ENCODE results near the gene STARD8. TPM values are rescaled to one million over a fixed set of nuclear protein-coding genes. Genes with fewer than 3 reads are reported as not detected.

STARD8 gene
- total and polyA plus RNA-seq, 2 donors (not counting 3 experiments of a cell fraction or from before 2014, with no cell fraction given): 6.8 to 14.8 TPM

GRCh38 chrX:68693481-68694434 is 46.3 kb downstream of the STARD8 start:
- no peaks in the 10 kb centered on the region for H3K36me3 ChIP-seq (ENCODE audit: control insufficient read depth in 2 of 2, extremely low read depth in 1 of 2, insufficient read depth in 2 of 2, low read length in 2 of 2)
- H3K27ac ChIP-seq (ENCODE audit: insufficient read depth, low read depth, low read length): peak overlapping the region; percentile 57
- peak; percentile 75 for DNase-seq (ENCODE audit: low read depth, low spot score)
- peak overlapping the region; percentile 79 for H3K9ac ChIP-seq (replicated peaks; ENCODE audit: extremely low read depth, insufficient read depth, low read length)
- peak overlapping the region; percentile 54 to 73 (median 72) for H3K4me3 ChIP-seq (replicated peaks in 1 of 3; ENCODE audit: insufficient read depth in 1 of 3, low read depth in 1 of 3, low read length in 3 of 3)
- H3K4me2 ChIP-seq (ENCODE audit: insufficient read depth, low read length): peak overlapping the region; percentile 86
- CTCF ChIA-PET: interaction anchor here (1.0 to 1.1 kb wide), 3 partner anchors 17 to 511 kb away, joined by 3 to 6 read pairs (median 3); no protein-coding TSS in a partner anchor
- peaks cover 61% of the 10 kb centered on the region for H3K4me1 ChIP-seq (ENCODE audit: control insufficient read depth, extremely low read depth, insufficient read depth, low read length)
- no peak for TF ChIP-seq GATA2 (IDR thresholded peaks at IDR 0.05; ENCODE audit: insufficient read depth, insufficient read length, low read depth, low read length)
- peak; percentile 67 for TF ChIP-seq POLR2A (IDR thresholded peaks at IDR 0.05; ENCODE audit: low read depth, low read length)
- TF ChIP-seq EZH2 (IDR thresholded peaks at IDR 0.05; ENCODE audit: borderline replicate concordance, low read depth, low read length, severe bottlenecking): no peak
- peak; percentile 52 for TF ChIP-seq POLR2AphosphoS5 (IDR thresholded peaks at IDR 0.05; ENCODE audit: insufficient read depth, low read depth, low read length)
- POLR2A ChIA-PET: interaction anchor here (0.8 to 0.9 kb wide), 2 partner anchors 23 to 45 kb away, joined by 3 read pairs; no protein-coding TSS in a partner anchor
- dilution Hi-C loops (cut with MboI; ENCODE audit: extremely low pct_ligation_motif_present, low sequenced_read_pairs): no loop called here
- intact Hi-C loops (cut with micrococcal nuclease): loop anchor here (1.0 to 5.0 kb wide), 2 partner anchors 9 to 46 kb away; partner anchors contain the start of gene STARD8
- no peaks in the 10 kb centered on the region for H3K9me3 ChIP-seq (replicated peaks; ENCODE audit: control insufficient read depth, insufficient read depth, low read length)
- H2AFZ ChIP-seq (ENCODE audit: low read depth, low read length): peak overlapping the region; percentile 31
- peak; percentile 12 for FAIRE-seq
- TSS peak; percentile 57 for BruUV-seq (replicated peaks)
- H3K79me2 ChIP-seq (ENCODE audit: control insufficient read depth, insufficient read depth, low read length): peaks cover 34% of the 10 kb centered on the region
- H3K27me3 ChIP-seq (ENCODE audit: control insufficient read depth in 2 of 2, insufficient read depth in 2 of 2, low read length in 2 of 2): no peaks in the 10 kb centered on the region
- H4K20me1 ChIP-seq (replicated peaks; ENCODE audit: control insufficient read depth, extremely low read depth, insufficient read depth, low read length): no peaks in the 10 kb centered on the region
- H3K9me1 ChIP-seq (replicated peaks; ENCODE audit: control insufficient read depth, extremely low read depth, insufficient read depth, low read length): no peaks in the 10 kb centered on the region
